Inflammatory macrophage treated with lipopolysaccharide for 1 hour (primary cell): ENCODE results near the gene ITIH1.
A peak's percentile ranks its signal among the peaks of the same experiment; 100 is the strongest.
"Not testable (repeated sequence)": the region's sequence is repeated elsewhere in the genome, so short reads cannot be mapped to it uniquely, and the experiment has no call there.

Source experiments
- DNase-seq, 2 donors: peaks; one replicate each; pipeline ENCODE4 v3.0.0-alpha.2; 2020 to 2022

Gene ITIH1

DNA sequence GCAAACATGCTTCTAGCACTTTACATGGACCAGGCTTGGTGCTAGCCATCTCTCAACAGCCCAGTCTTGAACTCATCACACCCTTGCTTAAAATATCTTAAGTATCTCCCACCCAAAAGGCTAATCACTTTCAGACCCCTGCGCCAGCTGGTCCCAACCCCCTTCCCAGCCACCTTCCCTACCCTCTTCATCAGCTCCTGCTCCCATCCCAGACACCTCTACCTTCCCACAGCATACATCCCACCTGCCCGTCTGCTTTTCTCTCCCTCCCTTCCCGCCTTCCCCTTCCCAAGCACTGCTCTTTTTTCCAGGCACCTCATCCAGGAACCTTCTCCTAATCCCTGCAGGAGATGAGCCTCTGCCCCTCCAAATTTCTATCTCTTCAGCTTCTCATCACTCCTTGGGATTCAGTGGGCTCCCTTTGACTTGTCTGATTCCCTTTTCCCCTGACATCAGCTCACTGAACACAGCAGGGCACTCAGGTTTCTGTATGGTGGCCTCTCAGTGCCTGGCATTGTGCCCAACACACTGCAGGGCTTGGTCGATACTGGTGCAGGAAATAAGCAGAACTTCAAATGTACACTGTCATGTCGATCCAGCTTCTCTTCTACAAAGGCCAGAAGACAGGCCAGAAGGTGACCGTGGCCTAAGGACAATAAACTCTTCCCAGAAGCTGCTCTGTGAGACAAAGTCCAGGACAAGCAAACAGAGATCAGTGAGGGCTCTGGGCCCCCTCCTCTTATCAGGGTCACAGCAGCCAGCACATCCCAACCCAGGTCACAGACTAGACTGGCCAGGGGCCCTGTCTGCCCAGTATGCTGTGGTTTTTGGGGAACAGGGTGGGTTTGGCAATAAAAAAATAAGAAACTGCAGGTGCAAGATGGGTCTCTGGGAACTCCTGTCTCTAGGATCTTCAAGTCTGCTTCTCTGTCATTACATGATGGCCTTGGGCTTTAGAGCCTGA is 2.2 kb upstream of the ITIH1 start:
- no peak for DNase-seq

- DNase-seq: no peak
These were observed 1.5 kb upstream of the ITIH1 start for GRCh38 chr3:52775877-52776276.

DNA sequence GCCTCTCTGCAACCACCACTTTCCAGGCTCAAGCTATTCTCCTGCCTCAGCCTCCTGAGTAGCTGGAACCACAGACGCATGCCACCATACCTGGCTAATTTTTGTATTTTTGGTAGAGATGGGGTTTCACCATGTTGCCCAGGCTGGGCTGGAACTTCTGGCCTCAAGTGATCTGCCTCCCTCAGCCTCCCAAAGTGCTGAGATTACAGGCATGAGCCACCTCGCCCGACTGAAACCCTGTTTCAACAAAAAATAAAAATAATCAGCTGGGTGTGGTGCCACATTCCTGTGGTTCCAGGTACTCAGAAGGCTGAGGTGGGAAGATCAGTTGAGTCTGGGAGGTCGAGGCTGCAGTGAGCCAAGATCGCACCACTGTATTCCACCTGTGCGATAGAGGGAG is 913 bp upstream of the ITIH1 start:
- not testable (repeated sequence) for DNase-seq

GRCh38 chr3:52777959-52778805 is 783 bp downstream of the ITIH1 start:
- DNase-seq: peak in 1 of 2 donors; percentile 36

DNA sequence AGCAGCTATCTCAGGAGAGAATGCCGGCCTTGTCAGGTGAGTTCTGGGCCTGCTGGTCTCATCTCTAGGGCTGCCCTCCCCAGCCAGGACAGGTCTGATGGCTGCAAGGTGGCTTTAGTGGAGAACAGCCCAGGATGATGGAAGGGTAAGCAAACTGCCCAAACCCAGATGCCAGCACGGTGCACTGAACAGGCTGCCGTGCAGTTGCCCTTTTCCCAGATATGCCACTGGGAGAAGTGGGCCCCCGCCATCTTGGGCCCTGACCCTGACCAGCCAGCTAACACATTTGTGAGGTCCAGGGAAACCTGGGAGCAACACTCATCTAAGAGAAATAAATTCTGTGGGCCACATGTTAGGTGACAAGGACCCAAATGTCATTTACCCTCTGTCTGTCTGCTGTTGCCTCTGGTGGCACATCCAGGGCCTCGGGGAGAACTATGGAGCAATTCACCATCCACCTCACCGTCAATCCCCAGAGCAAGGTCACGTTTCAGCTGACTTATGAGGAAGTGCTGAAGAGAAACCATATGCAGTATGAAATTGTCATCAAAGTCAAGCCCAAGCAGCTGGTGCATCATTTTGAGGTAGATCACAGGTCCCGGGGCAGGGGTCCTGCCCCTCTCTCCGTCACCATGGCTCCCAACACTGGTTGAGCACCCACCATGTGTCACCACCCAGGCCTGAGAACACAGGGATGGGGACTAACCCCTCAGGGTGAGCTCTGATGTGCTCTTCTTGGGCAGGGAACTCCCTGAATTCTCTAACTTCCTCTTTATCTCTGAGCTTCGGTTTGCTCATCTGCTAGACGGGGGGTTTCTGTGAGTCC is 1.8 kb downstream of the ITIH1 start:
- DNase-seq: peak; percentile 65 to 88

GRCh38 chr3:52779837-52780585 is 2.6 kb downstream of the ITIH1 start:
- no peak for DNase-seq

DNA sequence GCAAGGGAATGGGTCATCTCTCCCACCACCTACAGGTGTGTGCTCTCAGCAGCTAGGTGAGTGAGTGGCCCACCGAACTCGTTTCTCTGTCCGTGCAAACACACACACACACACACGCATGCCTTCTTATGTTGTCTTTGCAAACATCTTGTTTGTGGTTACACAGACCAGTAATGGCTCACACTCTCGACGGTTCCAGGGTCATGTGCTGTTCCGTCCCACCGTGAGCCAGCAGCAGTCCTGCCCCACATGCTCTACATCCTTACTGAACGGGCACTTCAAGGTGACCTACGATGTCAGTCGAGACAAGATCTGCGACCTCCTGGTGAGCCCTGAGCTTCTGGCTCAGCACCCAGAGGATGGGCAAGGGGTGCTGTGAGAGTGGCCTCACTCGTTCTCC is 4.3 kb downstream of the ITIH1 start:
- DNase-seq: no peak

- DNase-seq: no peak
These were observed 5.2 kb downstream of the ITIH1 start for GRCh38 chr3:52782412-52783210.

DNA sequence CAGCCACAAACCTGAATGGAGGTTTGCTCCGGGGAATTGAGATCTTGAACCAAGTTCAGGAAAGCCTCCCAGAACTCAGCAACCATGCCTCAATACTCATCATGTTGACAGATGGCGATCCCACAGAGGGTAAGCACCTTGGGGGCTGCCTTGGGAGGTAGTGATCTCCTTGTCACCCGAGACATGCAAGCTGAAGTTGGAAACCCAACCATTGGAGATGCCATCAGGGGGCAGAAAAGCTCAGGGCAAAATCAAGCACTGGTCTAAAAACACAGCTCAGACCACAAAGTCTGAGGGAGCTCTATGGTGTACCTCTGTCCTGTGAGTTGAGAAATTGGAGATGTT is 5.8 kb downstream of the ITIH1 start:
- no peak for DNase-seq

DNA sequence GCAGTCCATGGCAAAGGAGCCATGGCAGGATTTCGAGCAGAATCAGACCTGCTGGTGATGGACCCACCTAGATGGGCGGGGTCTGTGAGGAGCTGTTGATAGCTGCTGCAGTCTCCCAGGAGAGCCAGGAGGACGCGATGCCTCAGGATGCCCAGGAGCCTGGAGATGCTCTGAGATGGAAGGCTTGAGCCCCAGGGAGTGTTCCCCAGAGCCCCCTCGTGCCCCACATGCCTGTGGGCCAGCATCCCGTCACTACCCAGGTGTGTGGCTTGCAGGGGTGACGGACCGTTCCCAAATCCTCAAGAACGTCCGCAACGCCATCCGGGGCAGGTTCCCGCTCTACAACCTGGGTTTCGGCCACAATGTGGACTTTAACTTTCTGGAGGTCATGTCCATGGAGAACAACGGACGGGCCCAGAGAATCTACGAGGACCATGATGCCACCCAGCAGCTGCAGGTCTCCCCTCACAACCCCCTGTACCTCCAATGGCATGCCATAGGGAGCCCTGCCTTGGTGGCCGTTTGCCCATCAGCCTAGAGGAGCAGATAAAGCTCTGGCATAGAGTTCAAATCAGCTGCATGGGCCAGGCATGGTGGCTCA is 6.7 kb downstream of the ITIH1 start:
- DNase-seq: no peak

GRCh38 chr3:52784931-52785590 is 7.7 kb downstream of the ITIH1 start:
- no peak for DNase-seq

DNA sequence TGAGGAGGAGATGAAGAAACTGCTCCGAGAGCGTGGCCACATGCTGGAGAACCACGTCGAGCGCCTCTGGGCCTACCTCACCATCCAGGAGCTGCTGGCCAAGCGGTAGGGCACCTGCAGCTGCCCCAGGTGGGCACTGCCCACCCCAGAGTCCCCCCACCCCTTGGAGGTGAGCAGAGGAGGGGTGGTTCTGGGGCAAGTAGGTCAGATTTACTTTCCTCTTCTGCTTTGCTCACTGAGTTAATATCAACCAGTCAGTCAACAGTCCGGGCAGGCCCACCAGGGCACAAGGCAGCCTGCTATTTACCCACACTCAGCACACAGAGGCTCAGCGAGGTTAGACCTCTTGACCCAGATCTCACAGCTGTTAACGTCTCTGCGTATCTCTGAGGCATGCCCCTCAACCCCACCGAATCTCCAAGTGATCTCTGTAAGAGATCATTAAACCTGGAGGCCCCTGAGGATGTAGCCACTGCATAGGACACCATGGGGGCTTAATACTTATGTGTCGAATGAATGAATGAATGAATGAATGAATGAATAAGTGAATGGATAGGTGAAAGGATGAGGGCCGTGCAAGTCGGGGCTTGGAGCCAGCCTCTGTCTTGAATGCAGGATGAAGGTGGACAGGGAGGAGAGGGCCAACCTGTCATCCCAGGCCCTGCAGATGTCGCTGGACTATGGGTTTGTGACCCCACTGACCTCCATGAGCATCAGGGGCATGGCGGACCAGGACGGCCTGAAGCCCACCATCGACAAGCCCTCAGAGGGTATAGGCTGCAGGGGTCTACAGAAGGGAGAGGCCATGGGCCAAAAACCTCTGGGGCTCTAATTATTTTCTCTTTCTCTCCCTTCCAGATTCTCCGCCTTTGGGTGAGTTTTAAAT is 9.2 kb downstream of the ITIH1 start:
- no peak for DNase-seq

GRCh38 chr3:52787246-52787645 is 9.8 kb downstream of the ITIH1 start:
- no peak for DNase-seq

DNA sequence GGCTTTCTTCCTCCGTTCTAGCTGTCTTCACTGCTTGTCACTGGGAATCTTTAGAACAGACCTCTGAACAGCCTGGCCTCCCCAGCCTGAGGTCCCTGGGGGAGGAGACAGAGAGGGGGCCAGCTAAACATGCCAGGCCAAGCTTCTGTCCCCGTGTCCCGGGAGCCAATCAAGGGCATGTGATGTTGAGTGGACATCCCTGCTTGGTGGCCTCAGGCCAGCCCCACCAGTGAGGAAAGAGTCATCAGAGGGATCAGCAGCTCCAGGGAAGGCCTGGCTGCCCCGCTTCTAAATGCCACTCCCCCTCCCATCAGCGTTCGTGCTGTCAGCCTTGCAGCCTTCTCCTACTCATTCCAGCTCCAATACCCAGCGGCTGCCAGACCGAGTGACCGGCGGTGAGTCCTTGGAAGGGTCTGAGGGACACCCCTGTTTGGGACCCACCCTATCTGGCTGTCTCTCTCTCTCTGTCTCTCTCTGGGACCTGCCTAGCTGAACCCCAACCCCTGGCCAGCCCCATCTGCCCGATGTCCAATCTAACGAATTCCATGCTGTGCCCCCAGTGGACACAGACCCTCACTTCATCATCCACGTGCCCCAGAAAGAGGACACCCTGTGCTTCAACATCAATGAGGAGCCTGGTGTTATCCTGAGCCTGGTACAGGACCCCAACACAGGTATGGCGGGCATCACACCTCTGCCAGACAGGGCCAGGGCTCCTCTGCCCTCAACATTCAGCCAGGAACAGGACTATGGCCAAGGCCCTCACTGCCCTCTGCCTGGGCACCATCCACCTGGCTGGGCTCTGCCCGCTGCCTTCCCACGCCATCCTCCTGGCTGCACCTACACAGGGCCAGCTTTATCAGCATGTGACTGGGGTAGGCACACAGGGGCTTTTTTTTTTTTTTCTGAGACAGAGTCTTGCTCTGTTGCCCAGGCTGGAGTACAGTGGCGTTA is 10.6 kb downstream of the ITIH1 start:
- DNase-seq: no peak

DNA sequence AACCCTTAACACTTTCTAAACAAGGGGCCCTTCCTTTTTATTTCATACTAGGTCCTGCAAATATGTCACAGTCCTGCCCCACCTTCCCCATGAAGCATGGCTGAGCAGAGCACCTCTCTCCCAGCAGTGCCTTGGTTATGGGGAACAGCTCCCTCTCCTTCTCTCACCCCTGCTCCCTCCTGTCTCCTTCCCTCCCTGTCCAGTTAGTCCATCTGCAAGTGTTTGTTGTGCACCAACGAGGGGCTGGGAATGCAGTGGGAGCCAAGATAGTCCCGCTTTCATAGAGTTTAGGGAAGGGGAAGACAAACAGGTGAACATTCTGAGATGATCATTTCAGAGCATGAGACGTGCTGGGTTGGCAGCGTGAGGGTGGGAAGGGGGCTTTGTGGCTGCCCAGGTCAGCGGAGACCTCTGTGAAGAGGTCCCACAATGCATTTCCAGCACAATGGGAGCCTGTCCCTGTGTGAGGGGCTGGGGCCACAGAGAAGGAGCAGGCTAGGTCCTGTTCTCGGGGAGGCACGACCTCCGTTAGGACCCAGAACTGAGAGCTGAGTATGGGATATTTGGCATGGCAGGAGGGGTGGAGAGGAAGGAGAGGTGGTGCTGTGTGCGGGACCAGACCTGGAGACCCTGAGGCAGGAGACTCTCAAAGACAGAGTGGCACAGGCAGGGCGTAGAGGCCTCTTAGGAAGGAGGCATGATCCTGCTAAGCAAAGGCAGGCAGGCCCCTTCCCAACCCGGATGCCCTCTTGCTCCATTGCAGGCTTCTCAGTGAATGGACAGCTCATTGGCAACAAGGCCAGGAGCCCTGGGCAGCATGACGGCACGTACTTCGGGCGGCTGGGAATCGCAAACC is 11.7 kb downstream of the ITIH1 start:
- DNase-seq: no peak

- DNase-seq: no peak
These were observed 12.3 kb downstream of the ITIH1 start for GRCh38 chr3:52789746-52790040.

DNA sequence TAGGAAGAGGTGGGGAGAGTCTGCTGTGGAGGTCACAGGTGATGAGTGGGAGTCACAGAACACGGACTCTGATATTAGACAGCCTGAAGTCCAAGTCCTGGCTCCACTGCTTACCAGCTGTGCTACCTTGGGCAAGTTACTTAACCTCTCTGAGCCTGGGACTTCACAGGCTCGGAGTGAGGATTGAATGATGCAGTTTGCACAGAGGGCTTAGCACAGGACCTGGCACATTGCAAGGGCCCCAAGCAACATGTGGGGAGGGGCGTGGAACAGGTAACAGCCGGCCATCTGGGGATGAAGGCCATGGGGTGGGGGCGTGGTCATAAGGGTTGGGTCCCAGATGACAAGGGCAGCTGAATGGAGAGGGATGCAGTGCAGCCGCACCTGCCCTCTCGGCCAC is 12.9 kb downstream of the ITIH1 start:
- no peak for DNase-seq
